Activated CD4-positive, alpha-beta T cell treated with anti-CD3 and anti-CD28 coated beads for 4 hours (primary cell): ENCODE data around the gene KRTAP10-7.
"Not testable (repeated sequence)": the region's sequence is repeated elsewhere in the genome, so short reads cannot be mapped to it uniquely, and the experiment has no call there.

ENCODE experiments used
- DNase-seq, 2 donors: peaks; one replicate each; pipeline ENCODE4 v3.0.0-alpha.2; 2020

The KRTAP10-7 gene

DNA sequence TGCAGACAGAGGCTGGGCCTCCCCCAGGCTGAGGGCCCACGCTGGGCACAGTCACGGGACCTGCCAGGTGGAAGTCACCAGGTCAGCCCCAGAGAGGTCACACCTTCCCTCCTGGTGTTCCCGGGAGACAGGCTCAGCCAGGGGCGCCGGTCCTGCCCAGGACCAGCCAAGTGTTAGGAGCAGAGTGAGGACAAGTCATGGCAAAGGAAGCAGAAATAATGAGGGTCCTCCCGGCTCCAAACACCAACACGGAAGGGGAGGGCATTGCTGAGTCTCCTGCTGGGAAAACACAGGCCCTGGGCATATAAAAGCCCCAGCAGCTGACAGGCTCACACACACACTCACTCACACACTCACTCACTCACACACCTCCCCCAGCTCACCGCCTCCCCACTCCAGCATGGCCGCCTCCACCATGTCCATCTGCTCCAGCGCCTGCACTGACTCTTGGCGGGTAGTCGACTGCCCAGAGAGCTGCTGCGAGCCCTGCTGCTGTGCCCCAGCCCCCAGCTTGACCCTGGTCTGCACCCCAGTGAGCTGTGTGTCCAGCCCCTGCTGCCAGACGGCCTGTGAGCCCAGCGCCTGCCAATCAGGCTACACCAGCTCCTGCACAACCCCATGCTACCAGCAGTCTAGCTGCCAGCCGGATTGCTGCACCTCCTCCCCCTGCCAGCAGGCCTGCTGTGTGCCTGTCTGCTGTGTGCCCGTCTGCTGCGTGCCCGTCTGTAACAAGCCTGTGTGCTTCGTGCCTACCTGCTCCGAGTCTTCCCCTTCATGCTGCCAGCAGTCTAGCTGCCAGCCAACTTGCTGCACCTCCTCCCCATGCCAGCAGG is 36.8 kb downstream of the KRTAP10-7 start, which contains the start of gene KRTAP10-10:
Gene KRTAP10-10 (plus strand): TSS at position 339 of the 833 bp plus-strand sequence. CDS start 62 bp downstream, at position 401.
- no peak for DNase-seq

GRCh38 chr21:44637851-44638348 is 37.5 kb downstream of the KRTAP10-7 start:
- DNase-seq: not testable (repeated sequence)

GRCh38 chr21:44638506-44639330 is 38.3 kb downstream of the KRTAP10-7 start:
- DNase-seq: not testable (repeated sequence)

- no peak for DNase-seq
Measured at GRCh38 chr21:44639331-44639655, 38.9 kb downstream of the KRTAP10-7 start.

- DNase-seq: no peak
Measured at GRCh38 chr21:44640761-44641160, 40.4 kb downstream of the KRTAP10-7 start.

GRCh38 chr21:44643741-44644310 is 43.4 kb downstream of the KRTAP10-7 start:
- DNase-seq: no peak

GRCh38 chr21:44644878-44645277 is 44.5 kb downstream of the KRTAP10-7 start:
- no peak for DNase-seq

DNA sequence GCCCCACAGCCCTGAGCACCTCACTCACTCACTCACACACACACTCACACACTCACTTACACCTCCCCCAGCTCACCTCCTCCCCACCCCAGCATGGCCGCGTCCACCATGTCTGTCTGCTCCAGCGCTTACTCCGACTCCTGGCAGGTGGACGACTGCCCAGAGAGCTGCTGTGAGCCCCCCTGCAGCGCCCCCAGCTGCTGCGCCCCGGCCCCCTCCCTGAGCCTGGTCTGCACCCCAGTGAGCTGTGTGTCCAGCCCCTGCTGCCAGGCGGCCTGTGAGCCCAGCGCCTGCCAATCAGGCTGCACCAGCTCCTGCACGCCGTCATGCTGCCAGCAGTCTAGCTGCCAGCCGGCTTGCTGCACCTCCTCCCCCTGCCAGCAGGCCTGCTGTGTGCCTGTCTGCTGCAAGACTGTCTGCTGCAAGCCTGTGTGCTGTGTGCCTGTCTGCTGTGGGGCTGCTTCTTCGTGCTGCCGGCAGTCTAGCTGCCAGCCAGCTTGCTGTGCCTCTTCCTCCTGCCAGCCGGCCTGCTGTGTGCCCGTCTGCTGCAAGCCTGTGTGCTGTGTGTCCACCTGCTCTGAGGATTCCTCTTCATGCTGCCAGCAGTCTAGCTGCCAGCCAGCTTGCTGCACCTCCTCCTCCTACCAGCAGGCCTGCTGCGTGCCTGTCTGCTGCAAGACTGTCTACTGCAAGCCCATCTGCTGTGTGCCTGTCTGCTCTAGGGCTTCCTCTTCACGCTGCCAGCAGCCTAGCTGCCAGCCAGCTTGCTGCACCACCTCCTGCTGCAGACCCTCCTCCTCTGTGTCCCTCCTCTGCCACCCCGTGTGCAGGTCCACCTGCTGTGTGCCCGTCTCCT is 46.2 kb downstream of the KRTAP10-7 start, which contains the start of gene KRTAP10-11:
Gene KRTAP10-11 (plus strand): TSS at position 49 of the 856 bp plus-strand sequence. CDS start 45 bp downstream, at position 94.
- not testable (repeated sequence) for DNase-seq

DNA sequence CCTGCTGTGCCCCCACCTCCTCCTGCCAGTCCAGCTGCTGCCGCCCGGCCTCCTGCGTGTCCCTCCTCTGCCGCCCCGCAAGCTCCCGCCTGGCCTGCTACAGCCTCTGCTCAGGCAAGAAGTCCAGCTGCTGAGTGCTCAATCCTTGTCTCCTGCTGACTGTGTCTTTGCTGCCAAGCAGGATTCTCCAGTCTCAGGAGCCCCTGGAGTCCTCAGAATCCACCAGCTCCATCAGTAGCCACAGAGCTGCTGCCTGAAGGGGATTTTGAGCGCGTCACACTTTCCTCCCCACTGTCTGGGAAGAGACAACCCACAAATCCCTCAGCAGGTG is 46.8 kb downstream of the KRTAP10-7 start:
- DNase-seq: no peak

GRCh38 chr21:44648557-44649311 is 48.3 kb downstream of the KRTAP10-7 start:
- no peak for DNase-seq

DNA sequence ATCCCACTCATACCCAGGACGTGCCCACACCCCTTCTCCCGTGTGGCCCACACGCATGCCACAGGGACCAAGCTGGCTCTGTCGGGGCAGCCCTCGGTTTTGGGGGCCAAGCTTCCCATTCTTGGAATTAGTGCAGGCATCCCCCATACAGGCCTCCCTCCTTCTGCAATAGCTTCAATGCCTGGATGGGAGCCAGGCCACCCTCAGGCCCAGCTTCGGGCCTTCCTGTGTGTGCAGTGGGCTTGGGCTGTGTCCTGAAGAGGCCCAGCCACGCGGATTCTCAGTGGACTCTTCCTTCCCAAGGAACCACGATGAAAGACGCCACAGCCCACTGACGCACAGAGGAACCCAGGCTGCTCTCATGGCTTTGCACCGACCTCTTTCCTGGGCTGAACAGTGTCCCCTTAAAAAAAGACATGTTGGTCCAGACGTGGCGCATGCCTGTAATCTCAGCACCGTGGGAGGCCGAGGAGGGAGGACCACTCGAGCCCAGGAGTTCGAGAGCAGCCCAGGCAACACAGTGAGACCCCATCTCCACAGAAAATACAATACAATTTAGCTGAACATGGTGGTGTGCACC is 49.2 kb downstream of the KRTAP10-7 start:
- no peak for DNase-seq

DNA sequence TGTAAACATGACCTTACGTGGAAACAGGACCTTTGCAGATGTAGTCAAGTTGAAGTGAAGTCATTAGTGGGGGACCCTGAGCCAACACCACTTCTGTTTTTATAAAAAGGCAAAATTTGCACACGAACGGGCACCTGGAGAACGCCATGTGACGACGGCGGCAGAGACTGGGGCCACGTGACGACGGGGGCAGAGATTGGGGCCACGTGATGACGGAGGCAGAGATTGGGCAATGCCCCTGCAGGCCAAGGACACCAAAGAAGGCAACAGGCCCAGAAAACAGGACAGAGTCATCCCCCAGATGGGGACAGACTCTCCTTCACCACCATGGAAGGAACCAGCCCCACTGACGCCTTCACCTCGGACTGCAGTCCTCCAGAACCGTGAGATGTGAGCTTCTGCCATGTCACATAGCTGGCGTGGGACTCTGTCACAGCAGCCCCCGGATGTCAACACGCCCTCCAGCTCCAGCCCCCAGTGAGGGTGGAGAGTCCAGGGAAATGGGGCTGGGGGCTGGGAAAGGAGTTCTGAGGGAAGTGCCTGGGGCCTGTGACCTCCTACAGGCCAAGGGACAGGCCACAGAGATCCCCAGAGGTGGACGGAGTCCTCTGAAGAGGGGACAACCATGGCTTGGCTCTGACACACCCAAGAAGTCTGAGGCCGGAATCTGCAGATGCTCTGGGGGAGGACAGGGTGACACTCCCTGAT is 50.0 kb downstream of the KRTAP10-7 start:
- DNase-seq: no peak

GRCh38 chr21:44650973-44651675 is 50.7 kb downstream of the KRTAP10-7 start:
- no peak for DNase-seq
